Suprapubic skin (tissue), 4 donors: ENCODE results near the gene KLHL8.

Experiments
- POLR2A ChIP-seq, 2 donors: fragments of 450-650 bp; IDR thresholded peaks; one replicate each; pipeline ENCODE4 v1.6.1; 2017; ENCODE audit warnings: antibody characterized with exemption in 2 of 2, mild to moderate bottlenecking in 2 of 2, moderate library complexity in 2 of 2
- POLR2AphosphoS5 ChIP-seq, 3 donors: sonication (generic); formaldehyde crosslinking; IDR thresholded peaks; one replicate each; pipeline ENCODE4 v1.6.1; 2017; ENCODE audit warnings: antibody characterized with exemption in 3 of 3
- TF ChIP-seq, protein P1 (sequence below), 2 donors: fragments of 200-600 bp in 1 of 2; fragments of 450-650 bp in 1 of 2; sonication (generic) in 1 of 2; IDR thresholded peaks; one replicate each; pipeline ENCODE4 v1.5.1; 2016 to 2019; ENCODE audit warnings: antibody characterized with exemption in 2 of 2, mild to moderate bottlenecking in 1 of 2, moderate library complexity in 1 of 2

DNA sequence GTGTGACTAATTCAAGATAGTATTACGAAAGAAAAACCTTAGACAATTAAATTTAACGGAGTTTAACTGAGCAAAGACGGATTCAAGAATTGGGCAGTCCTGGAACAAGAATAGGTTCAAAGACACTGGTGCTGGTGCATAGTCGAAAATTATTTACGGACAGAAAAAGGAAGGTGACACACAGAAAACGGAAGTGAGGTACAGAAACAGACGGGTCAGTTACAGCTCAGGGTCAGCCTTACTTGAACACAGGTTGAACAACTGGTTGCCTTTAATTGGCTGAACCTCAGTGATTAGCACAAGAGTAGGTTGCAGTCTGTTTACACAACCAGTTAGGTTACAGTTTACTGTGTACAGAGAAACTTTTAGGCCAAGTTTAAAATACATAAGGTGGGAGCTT, 31.5 kb downstream of the KLHL8 start:
- TF ChIP-seq POLR2A (IDR thresholded peaks at IDR 0.05) (no peak), POLR2AphosphoS5 (IDR thresholded peaks at IDR 0.05) (no peak)
- TF ChIP-seq, protein P1, sequence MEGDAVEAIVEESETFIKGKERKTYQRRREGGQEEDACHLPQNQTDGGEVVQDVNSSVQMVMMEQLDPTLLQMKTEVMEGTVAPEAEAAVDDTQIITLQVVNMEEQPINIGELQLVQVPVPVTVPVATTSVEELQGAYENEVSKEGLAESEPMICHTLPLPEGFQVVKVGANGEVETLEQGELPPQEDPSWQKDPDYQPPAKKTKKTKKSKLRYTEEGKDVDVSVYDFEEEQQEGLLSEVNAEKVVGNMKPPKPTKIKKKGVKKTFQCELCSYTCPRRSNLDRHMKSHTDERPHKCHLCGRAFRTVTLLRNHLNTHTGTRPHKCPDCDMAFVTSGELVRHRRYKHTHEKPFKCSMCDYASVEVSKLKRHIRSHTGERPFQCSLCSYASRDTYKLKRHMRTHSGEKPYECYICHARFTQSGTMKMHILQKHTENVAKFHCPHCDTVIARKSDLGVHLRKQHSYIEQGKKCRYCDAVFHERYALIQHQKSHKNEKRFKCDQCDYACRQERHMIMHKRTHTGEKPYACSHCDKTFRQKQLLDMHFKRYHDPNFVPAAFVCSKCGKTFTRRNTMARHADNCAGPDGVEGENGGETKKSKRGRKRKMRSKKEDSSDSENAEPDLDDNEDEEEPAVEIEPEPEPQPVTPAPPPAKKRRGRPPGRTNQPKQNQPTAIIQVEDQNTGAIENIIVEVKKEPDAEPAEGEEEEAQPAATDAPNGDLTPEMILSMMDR (IDR thresholded peaks at IDR 0.05), result no peak
